ENCODE measurements around the gene KIAA1671. TPM values are rescaled to one million over a fixed set of nuclear protein-coding genes. Genes with fewer than 3 reads are reported as not detected.

The KIAA1671 gene
- polyA plus RNA-seq, 3 donors = not detected

DNA sequence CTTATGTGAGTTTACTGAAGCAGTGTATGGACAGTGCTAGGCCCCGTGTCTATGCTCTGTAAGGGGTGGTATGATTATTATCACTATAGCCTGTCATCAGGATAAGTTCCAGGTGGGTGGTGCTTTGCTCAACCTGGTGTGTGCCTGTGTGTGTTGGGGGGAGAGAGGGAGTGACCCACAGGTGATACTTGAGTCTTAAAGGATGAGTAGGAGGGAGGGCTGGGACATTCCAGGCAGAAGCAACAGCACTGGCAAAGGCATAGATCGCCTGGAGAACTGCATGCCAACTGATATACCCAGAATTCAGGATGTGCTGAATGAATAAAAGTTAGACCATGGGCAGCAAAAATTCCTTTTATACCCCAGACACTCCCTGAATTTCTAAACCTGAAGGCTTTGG is 4.5 kb downstream of the KIAA1671 start:
- H3K4me1 Mint-ChIP-seq = peaks cover 9% of the 10 kb centered on the region

DNA sequence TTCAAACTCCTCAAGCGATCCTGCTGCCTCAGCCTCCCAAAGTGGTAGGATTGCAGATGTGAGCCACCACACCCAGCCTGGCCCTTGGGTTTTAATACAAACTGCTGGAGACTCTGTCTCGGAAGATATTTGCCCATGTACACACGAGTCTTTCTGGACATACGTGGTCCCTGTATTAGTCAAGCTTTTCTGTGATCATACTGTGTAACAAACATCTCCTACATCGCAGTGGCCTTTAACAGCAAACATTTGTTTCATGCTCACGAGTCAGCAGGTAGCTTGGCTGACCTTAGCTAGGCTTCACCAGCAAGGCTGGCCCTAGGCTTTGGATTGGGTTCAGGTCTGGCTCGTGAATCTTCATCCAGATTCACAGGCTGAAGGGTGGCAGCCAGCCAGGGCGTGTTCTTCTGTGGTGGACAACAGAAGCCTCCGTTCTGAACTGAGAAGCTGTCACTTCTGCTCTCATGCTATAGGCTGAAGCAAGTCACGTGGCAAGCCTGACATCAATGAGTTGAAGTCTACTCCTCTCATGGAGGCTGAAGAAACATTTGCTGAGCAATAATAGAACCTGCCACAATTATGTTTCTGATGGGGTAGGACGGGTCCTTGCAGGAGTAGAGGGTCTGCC is 8.8 kb downstream of the KIAA1671 start:
- intact Hi-C loops (cut with micrococcal nuclease) = no loop called here
- Histone ChIP-seq H3K27ac (ENCODE audit: low read depth in 1 of 2, low read length in 2 of 2) (no peak overlapping the region), H3K4me3 (replicated peaks in 1 of 3; ENCODE audit: low read depth in 2 of 3, low read length in 3 of 3) (no peak overlapping the region), H3K79me2 (ENCODE audit: insufficient read depth, low read length) (no peaks in the 10 kb centered on the region), H3K4me2 (replicated peaks; ENCODE audit: extremely low read depth, low read length, poor library complexity, severe bottlenecking) (no peak overlapping the region), H3K4me1 (ENCODE audit: control insufficient read depth in 1 of 2, insufficient read depth in 2 of 2, low read length in 2 of 2) (no peaks in the 10 kb centered on the region), H3K9me3 (replicated peaks in 1 of 2; ENCODE audit: control insufficient read depth in 1 of 2, insufficient read depth in 1 of 2, low read length in 2 of 2) (no peaks in the 10 kb centered on the region), H4K20me1 (ENCODE audit: insufficient read depth, low read length) (no peaks in the 10 kb centered on the region), H3K27me3 (ENCODE audit: control insufficient read depth in 2 of 2, insufficient read depth in 2 of 2, low read length in 2 of 2) (no peaks in the 10 kb centered on the region), H3K9ac (ENCODE audit: insufficient read depth, low read length, poor library complexity, severe bottlenecking) (no peak overlapping the region), H3K36me3 (replicated peaks in 1 of 2; ENCODE audit: control insufficient read depth in 1 of 2, insufficient read depth in 2 of 2, low read length in 2 of 2) (no peaks in the 10 kb centered on the region), H2AFZ (ENCODE audit: insufficient read depth, low read depth, low read length, poor library complexity, severe bottlenecking) (no peak overlapping the region)
- WGBS (ENCODE audit: insufficient coverage) = 85% methylated on average over 8 of the region's 11 CpGs
- Mint-ChIP-seq H3K4me3 (no peak overlapping the region), H3K4me1 (no peaks in the 10 kb centered on the region), H3K27me3 (ENCODE audit: low read depth in 3 of 3) (peaks cover 2 to 13% (median 4%) of the 10 kb centered on the region in 3 donors), H3K27ac (no peak overlapping the region), H3K36me3 (no peaks in the 10 kb centered on the region), H3K9me3 (peaks cover 0 to 1% (median 0%) of the 10 kb centered on the region in 7 donors)
- TF ChIP-seq, protein P1, sequence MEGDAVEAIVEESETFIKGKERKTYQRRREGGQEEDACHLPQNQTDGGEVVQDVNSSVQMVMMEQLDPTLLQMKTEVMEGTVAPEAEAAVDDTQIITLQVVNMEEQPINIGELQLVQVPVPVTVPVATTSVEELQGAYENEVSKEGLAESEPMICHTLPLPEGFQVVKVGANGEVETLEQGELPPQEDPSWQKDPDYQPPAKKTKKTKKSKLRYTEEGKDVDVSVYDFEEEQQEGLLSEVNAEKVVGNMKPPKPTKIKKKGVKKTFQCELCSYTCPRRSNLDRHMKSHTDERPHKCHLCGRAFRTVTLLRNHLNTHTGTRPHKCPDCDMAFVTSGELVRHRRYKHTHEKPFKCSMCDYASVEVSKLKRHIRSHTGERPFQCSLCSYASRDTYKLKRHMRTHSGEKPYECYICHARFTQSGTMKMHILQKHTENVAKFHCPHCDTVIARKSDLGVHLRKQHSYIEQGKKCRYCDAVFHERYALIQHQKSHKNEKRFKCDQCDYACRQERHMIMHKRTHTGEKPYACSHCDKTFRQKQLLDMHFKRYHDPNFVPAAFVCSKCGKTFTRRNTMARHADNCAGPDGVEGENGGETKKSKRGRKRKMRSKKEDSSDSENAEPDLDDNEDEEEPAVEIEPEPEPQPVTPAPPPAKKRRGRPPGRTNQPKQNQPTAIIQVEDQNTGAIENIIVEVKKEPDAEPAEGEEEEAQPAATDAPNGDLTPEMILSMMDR (IDR thresholded peaks at IDR 0.05) = no peak
- DNase-seq = no peak

More for the DNA sequence above, 4.5 kb downstream of the KIAA1671 start:
- intact Hi-C loops (cut with micrococcal nuclease) = no loop called here
- no peak overlapping the region for H3K9ac ChIP-seq (ENCODE audit: insufficient read depth, low read length, poor library complexity, severe bottlenecking)
- H3K27ac ChIP-seq (ENCODE audit: low read depth in 1 of 2, low read length in 2 of 2) = no peak overlapping the region
- Mint-ChIP-seq H3K4me3 (no peak overlapping the region), H3K9me3 (peaks cover 0 to 8% (median 3%) of the 10 kb centered on the region in 7 donors), H3K36me3 (peaks cover 0 to 3% of the 10 kb centered on the region in 2 donors), H3K27ac (peak overlapping the region in 1 of 7 donors; percentile 64), H3K27me3 (ENCODE audit: low read depth in 3 of 3) (peaks cover 36 to 38% (median 36%) of the 10 kb centered on the region in 3 donors)
- no peak for DNase-seq
- H3K36me3 ChIP-seq (replicated peaks in 1 of 2; ENCODE audit: control insufficient read depth in 1 of 2, insufficient read depth in 2 of 2, low read length in 2 of 2) = no peaks in the 10 kb centered on the region
- WGBS (ENCODE audit: insufficient coverage) = no CpG with 5 or more reads among the region's 2 CpGs
- no peaks in the 10 kb centered on the region for H3K79me2 ChIP-seq (ENCODE audit: insufficient read depth, low read length)
- TF ChIP-seq, protein P1 (IDR thresholded peaks at IDR 0.05) = no peak
- no peak overlapping the region for H2AFZ ChIP-seq (ENCODE audit: insufficient read depth, low read depth, low read length, poor library complexity, severe bottlenecking)
- H3K27me3 ChIP-seq (ENCODE audit: control insufficient read depth in 2 of 2, insufficient read depth in 2 of 2, low read length in 2 of 2) = peaks cover 16 to 34% of the 10 kb centered on the region in 2 donors
- no peaks in the 10 kb centered on the region for H4K20me1 ChIP-seq (ENCODE audit: insufficient read depth, low read length)
- H3K9me3 ChIP-seq (replicated peaks in 1 of 2; ENCODE audit: control insufficient read depth in 1 of 2, insufficient read depth in 1 of 2, low read length in 2 of 2) = peaks cover 0 to 13% of the 10 kb centered on the region in 2 donors
- H3K4me1 ChIP-seq (ENCODE audit: control insufficient read depth in 1 of 2, insufficient read depth in 2 of 2, low read length in 2 of 2) = peaks cover 8 to 15% of the 10 kb centered on the region in 2 donors
- H3K4me3 ChIP-seq (replicated peaks in 1 of 3; ENCODE audit: low read depth in 2 of 3, low read length in 3 of 3) = no peak overlapping the region
- H3K4me2 ChIP-seq (replicated peaks; ENCODE audit: extremely low read depth, low read length, poor library complexity, severe bottlenecking) = no peak overlapping the region

All from CD14-positive monocyte (primary cell).